Measurements from ENCODE around the gene IRF9.
"Not testable (repeated sequence)": the region's sequence is repeated elsewhere in the genome, so short reads cannot be mapped to it uniquely, and the experiment has no call there.

IRF9 gene

GRCh38 chr14:24192933-24193332, 31.9 kb downstream of the IRF9 start:
- no peak for DNase-seq (ENCODE audit: low read depth in 1 of 2, low spot score in 1 of 2)

GRCh38 chr14:24194186-24194872, 33.3 kb downstream of the IRF9 start:
- DNase-seq (ENCODE audit: low read depth in 1 of 2, low spot score in 1 of 2) = no peak

GRCh38 chr14:24194873-24195185, 33.8 kb downstream of the IRF9 start:
- DNase-seq (ENCODE audit: low read depth in 1 of 2, low spot score in 1 of 2) = no peak

DNA sequence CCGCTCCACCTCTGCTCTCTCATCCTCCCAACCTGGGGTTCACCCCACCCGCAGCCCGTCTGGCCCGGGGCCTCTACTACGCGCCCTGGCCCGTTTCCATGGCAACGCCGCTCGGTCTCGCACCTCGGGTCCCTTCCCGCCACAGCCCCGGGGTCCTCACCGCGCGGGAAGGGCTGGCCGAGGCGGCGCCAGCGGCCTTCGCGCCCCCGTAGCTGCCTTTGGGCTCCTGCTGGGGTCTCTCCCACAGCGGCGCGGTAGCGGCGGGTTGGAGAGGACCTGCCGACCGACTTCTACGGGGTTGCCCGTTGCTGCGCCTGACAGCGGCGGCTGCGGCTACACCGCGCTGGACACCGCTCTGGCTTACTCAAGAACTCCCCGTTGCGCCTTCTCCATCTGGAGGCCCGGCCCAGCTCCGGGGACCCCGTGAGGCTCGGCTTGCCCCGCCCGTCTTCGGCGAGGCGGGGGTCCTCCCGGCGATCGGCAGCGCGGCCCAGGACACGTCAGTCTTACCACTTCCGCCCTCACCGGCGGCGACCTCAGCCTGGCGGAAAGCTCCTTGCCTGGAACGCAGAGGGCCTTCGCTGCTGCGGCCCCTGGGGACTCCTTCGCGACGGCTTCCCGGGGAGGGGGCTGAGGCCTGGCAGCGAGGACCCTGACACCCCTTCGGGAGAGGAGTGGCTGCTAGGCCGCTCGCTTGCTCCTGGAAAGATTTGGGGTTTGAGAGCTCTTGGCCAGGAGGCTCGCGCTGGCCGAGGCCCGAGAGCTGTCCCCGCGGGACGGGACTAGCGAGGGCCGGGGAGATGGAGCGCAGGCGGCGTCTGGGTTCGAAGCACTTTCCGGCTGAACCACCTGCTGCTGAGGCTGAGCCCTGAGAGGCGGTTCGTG, 34.4 kb downstream of the IRF9 start, which contains the start of gene TM9SF1:
Gene TM9SF1, minus strand, starts transcription at position 256 of the 885 bp plus-strand sequence. CDS start 422 bp downstream, outside the sequence.
- peak; percentile 72 to 78 for DNase-seq (ENCODE audit: low read depth in 1 of 2, low spot score in 1 of 2)

GRCh38 chr14:24196071-24197055, 35.3 kb downstream of the IRF9 start:
- no peak for DNase-seq (ENCODE audit: low read depth in 1 of 2, low spot score in 1 of 2)

GRCh38 chr14:24197056-24197450, 36.0 kb downstream of the IRF9 start:
- DNase-seq (ENCODE audit: low read depth in 1 of 2, low spot score in 1 of 2) = no peak

DNA sequence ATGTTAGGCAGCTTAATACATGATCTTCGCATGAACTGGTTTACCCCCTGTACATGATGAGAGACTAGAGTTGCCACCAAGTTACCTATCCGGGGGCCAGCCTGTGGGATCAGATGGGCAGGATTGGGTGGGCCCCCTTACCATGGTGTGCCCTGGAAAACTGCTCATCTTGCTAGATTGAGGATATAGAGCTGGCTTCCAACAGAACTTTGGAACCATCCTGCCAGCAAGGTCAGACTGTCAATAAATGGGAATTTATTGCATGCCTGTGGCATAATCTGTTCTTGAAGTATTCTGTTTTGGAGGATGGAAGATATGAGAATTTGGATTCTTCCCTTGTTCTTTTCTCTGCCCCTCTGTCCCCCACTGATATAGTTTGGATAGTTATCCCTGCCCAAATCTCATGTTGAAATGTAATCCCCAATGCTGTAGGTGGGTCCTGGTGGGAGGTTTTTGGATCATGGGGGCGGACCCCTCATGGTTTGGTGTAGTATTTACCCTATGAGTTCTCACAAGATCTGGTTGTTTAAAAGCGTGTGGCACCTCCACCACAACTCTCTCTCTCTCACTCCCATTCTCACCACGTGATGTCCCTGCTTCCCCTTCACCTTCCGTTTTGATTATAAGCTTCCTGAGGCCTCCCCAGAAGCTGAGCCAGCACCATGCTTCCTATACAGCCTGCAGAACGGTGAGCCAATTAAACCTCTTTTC, 37.9 kb downstream of the IRF9 start:
- no peak for DNase-seq (ENCODE audit: low read depth in 1 of 2, low spot score in 1 of 2)

GRCh38 chr14:24202538-24202937, 41.5 kb downstream of the IRF9 start:
- DNase-seq (ENCODE audit: low read depth in 1 of 2, low spot score in 1 of 2) = not testable (repeated sequence)

DNA sequence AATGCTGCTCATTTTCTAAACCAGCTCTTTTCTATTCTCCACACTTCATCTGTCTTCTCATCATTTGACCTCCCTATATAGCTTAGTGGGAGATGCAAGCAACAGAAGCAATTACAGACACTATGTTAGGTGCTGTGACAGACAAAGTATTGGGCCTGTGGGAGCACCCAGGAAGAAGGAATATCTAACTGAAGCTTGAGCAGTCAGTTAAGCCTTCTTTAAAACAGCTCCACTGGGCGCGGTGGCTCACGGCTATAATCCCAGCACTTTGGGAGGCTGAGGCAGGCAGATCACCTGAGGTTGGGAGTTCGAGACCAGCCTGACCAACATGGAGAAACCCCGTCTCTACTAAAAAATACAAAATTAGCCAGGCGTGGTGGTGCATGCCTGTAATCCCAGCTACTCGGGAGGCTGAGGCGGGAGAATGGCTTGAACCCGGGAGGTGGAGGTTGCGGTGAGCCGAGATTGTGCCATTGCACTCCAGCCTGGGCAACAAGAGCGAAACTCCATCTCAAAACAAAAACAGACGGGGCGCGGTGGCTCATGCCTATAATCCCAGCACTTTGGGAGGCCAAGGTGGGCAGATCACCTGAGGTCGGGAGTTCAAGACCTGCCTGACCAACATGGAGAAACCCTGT, 42.3 kb downstream of the IRF9 start:
- DNase-seq (ENCODE audit: low read depth in 1 of 2, low spot score in 1 of 2) = not testable (repeated sequence)

DNA sequence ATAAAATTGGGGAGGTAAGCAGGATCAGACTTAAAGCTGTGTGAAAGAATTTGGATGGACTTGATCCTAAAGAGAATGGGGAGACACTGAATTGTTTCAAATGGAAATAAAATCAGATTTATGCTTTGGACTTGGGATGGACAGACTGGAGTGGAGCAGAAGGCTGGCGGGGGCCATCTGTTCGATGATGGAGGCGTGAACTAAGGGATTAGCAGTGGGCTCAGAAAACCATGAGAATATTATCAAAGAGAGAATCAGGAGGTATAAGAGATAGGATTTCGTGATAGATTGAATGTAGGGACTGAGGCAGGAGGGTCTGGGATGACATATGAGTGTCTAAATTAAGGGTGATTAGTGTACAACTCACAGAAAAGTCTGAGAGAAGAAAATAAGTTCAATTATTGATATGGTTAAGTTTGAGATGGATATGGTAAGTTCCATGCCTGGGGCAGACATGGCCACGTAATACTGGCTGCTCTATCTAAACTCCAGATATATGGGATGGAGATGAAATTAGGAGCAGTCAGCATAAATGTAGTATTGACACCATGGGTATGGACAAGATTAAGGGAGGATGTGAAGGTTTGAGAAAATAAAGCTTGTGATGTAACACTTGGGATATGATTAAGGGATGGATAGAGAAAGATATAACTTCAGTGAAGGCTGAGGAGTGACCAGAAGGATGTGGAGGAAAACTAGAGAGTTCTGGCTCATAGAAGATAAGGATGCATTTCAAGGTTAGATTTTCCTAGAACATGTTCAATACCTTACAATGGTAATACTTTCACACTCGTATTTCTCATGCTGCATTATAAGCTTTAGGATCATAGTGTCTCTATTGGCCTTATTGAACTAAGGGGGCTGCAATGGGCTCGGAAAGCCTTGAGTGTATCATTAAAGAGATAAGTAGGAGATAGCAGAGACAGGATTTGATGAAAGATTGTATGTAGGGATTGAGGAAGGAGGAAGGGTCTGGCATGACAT, 43.4 kb downstream of the IRF9 start:
- DNase-seq (ENCODE audit: low read depth in 1 of 2, low spot score in 1 of 2) = no peak

DNA sequence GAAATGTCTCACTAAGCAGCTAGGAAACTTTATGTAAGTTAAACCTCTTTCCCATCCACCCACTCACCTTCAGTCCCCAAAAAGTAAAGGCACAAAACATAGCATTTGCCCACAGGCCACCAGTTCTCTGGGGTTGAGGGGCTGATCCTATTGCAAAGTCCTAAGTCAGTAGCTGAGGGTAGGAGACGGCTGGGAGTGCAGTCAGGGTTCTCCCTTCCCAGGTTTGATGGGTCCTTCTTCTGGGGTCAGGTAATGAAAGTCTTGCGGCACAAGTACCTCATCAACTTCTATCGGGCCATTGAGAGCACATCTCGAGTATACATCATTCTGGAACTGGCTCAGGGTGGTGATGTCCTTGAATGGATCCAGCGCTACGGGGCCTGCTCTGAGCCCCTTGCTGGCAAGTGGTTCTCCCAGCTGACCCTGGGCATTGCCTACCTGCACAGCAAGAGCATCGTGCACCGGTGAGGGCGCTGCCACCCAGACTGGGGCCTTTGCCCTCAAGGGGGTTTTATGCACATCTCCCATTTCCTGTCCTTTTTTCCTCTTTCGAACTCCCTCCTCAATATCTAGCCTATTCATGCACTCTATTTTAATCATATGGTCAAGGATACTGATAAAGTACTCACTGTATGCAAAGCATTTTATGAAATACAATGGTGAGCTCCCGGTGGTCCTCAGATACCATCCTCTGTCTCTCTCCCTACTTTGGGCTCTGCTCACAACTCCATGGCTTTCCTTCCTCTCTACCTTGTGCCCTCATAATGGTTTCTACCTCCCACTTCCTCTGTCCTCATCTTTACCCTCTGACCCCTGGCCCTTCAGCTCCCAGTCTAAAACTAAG, 45.4 kb downstream of the IRF9 start:
- no peak for DNase-seq (ENCODE audit: low read depth in 1 of 2, low spot score in 1 of 2)

- no peak for DNase-seq (ENCODE audit: low read depth in 1 of 2, low spot score in 1 of 2)
These were observed 46.1 kb downstream of the IRF9 start for GRCh38 chr14:24207104-24207551.

DNA sequence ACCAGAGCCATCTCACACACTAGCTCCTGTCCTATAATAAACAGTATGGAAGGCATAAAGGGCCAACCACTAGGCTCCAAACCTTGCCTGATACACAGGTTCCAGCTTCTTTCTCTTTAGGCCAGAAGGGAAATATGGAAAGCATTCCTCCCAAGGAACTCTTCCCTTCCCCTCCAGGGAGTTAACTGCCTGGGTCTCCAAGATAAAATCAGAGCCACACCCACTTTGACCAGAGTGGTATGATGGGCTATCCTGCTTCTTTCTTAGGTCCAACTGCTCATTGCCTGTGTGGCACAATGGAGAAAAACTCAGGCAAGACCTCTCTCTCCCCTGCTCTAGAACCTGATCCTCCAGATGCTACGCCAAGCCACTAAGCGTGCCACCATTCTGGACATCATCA, 46.6 kb downstream of the IRF9 start:
- DNase-seq (ENCODE audit: low read depth in 1 of 2, low spot score in 1 of 2) = no peak

DNA sequence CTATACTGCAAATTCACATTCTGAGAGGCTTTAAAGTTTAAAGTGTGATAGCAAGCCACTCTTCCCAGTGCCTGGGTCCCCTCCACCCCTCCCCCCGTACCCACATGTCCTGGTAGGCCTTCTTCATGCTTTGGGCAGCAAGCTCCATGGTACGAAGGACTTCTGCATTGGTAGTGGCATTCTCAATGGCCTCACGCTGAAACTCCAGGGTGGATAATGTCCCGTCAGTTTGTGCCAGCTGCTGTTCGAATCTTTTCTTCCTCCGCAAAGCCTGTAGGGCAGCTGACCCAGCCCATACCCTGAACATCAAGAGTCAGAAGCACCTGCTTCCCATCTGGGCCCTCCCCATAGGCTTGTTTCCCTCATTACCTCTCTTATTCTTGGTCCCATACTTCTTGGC, 50.2 kb downstream of the IRF9 start:
- no peak for DNase-seq (ENCODE audit: low read depth in 1 of 2, low spot score in 1 of 2)

DNA sequence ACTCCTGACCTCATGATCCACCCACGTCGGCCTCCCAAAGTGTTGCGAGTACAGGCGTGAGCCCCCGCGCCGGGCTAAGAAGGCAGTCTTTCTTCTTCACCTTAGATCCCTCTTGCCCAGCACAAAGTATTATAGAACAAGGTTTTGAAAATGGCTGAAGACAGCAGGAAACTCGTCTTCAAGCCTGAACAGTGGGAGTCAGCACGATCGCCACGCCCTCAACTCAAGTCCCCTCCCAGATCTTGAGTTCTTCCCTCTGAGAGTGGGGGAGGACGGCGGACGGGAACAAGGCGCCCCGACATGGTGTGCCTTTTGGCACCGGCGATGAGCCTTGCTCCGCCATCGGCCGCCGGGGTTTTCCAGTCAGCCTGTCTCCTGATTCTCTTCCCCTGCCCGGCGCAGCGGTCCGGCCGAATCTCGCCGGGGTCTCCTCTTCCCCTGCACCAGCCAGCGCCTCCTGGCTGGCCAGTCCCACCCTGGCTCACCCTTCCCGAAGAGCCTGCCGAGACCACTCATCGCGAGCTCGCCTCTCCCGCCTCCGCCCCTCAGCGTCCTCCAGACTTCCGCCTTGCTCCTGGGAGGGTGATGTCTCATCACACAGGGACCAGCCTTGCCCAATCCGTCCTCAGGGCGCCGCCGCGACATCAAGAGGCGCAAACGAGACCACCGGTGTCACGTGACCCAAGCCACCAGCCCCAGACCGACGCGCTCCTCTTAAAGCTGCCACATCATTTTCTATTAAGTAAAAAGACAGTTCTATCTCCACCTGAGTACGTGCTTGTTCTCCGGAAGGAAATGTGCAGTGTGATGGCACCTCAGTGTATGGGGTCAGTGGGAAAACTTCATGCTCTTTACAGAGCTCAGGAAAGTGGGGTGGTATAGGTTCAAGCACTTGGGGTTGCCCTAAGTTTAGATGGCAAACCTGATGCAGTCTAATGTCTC, 52.1 kb downstream of the IRF9 start, which contains the start of gene CHMP4A:
Gene CHMP4A, minus strand, starts transcription at position 565 of the 942 bp plus-strand sequence. Its CDS starts 49 bp downstream, at position 516.
- peak; percentile 86 to 90 for DNase-seq (ENCODE audit: low read depth in 1 of 2, low spot score in 1 of 2)

DNA sequence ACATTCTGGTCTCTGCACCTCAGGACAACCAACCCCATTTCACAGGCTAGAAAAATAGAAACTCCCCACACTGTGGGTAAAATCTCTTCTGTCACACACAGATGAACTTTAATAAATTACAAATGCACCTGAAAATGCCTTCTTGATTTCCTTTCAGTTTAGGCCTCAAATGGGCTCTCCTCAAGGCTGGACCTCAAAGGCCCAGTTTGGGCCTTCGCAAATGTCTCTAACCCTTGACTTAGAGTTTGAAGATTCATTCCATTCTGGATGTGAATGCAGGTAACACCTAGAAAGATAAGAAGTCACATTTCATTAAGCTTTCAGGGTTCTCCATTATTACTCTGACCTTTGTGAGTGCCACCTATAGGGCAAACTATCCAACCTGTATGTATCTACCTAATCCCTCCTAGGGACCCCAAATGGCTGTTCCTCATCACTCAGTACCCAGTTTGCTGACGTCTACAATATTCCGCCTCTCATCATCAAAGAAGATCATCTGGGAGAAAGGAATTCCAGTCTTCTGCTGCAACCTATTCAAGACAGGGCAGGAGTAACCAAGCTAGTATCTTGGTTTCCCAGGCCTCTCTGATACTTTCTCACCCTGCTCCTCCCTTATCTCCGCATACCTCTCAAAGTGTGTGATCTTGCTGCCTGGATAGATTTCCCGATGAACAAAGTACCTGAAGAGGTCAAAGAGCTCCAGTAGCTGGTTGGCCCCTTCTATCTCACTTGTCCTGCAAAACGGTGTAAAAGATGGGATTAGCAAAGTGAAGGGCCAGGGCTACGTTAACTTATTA, 53.0 kb downstream of the IRF9 start:
- no peak for DNase-seq (ENCODE audit: low read depth in 1 of 2, low spot score in 1 of 2)
